VCaP (cell line): Measurements from ENCODE around the gene KIF4A.
"Not testable (repeated sequence)": the region's sequence is repeated elsewhere in the genome, so short reads cannot be mapped to it uniquely, and the experiment has no call there.

ENCODE experiments used
- H3K27ac ChIP-seq: fragments of 450-650 bp; 2 replicates; pipeline ENCODE4 v1.5.1; 2017
- CTCF ChIP-seq: fragments of 450-650 bp; conservative IDR thresholded peaks from 2 replicates; pipeline ENCODE4 v1.5.1; 2017; ENCODE audit warnings: mild to moderate bottlenecking, moderate library complexity

Gene KIF4A

GRCh38 chrX:70293621-70294020, 3.7 kb downstream of the KIF4A start:
- no peak overlapping the region for H3K27ac ChIP-seq
- TF ChIP-seq CTCF, result no peak

DNA sequence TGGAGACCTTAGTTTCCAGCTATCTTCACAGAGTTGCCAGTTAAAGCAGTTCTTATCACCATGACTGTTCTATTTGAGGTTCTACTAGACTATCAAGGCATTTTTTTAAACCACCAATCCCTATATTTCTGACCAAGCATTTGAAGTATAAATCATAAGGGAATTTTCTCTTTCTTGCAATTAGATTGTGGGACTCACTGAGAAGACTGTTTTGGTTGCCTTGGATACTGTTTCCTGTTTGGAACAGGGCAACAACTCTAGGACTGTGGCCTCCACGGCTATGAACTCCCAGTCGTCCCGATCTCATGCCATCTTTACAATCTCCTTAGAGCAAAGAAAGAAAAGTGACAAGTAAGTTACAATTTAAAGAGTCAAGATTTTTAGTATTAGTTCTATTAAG, 11.8 kb downstream of the KIF4A start:
- no peak overlapping the region for H3K27ac ChIP-seq
- TF ChIP-seq CTCF, result no peak

- no peak overlapping the region for H3K27ac ChIP-seq
These were observed 23.6 kb downstream of the KIF4A start for GRCh38 chrX:70313503-70313902.

GRCh38 chrX:70322784-70323183, 32.9 kb downstream of the KIF4A start:
- H3K27ac ChIP-seq, result no peak overlapping the region

More at GRCh38 chrX:70313503-70313902, 23.6 kb downstream of the KIF4A start:
- no peak for TF ChIP-seq CTCF

GRCh38 chrX:70323628-70324027, 33.7 kb downstream of the KIF4A start:
- H3K27ac ChIP-seq, result not testable (repeated sequence)

More at GRCh38 chrX:70322784-70323183, 32.9 kb downstream of the KIF4A start:
- TF ChIP-seq CTCF, result no peak

- no peak overlapping the region for H3K27ac ChIP-seq
- no peak for TF ChIP-seq CTCF
These were observed 34.4 kb downstream of the KIF4A start for GRCh38 chrX:70324326-70324725.

DNA sequence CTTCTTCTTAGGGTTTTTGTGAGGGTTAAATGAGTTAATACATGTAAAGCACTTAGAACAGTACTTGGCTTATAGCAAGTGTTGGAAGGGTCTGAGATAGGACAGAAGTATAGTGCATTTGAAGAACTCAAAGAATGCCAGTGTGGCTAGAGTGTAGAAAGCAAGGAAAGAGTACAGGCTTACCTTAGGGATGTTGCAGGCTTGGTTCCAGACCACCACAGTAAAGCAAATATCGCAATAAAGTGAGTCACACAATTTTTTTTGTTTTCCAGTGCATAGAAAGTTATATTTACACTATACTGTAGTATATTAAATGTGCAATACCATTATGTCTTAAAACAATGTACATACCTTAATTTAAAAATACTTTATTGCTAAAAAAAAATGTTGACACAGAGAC, 41.3 kb downstream of the KIF4A start:
- H3K27ac ChIP-seq, result no peak overlapping the region
- TF ChIP-seq CTCF, result no peak

- TF ChIP-seq CTCF, result peak; percentile 16; the same call in 1 of the 2 replicates
These were observed 42.7 kb downstream of the KIF4A start for GRCh38 chrX:70332600-70332999.

More at GRCh38 chrX:70332600-70332999, 42.7 kb downstream of the KIF4A start:
- no peak overlapping the region for H3K27ac ChIP-seq
